Keratinocyte (primary cell): ENCODE results near the gene CTNND2. TPM values are rescaled to one million over a fixed set of nuclear protein-coding genes. Genes with fewer than 3 reads are reported as not detected.

Experiments
- DNase-seq: peaks from one replicate; pipeline ENCODE4 v3.0.0-alpha.2; 2011; ENCODE audit warnings: low read depth, missing footprints, low spot score
- FAIRE-seq: peaks from 2 replicates; lab custom pipeline; 2011; peaks lifted over from hg19 to GRCh38; lab: Jason Lieb, UNC
- H2AFZ ChIP-seq: 2 replicates; pipeline ENCODE4 v1.6.0; 2012; ENCODE audit warnings: low read length, control low read depth, inconsistent platforms; ENCODE audit not compliant: control insufficient read depth
- H3K27ac ChIP-seq: 2 replicates; pipeline ENCODE4 v1.5.1; 2011; ENCODE audit warnings: low read length; ENCODE audit not compliant: control insufficient read depth, insufficient read depth
- H3K27me3 ChIP-seq: 3 replicates; pipeline ENCODE4 v1.6.0; 2011; ENCODE audit warnings: low read length; ENCODE audit not compliant: control insufficient read depth, insufficient read depth; ENCODE audit errors: extremely low read depth
- H3K36me3 ChIP-seq, 2 experiments: 2 replicates in 1 of 2; 3 replicates in 1 of 2; pipeline ENCODE4 v1.5.1; 2011; ENCODE audit warnings: low read length in 2 of 2, mild to moderate bottlenecking in 1 of 2; ENCODE audit not compliant: control insufficient read depth in 2 of 2, insufficient read depth in 2 of 2; ENCODE audit errors: extremely low read depth in 1 of 2
- H3K4me1 ChIP-seq: 3 replicates; pipeline ENCODE4 v1.5.1; 2011; ENCODE audit warnings: low read length; ENCODE audit not compliant: control insufficient read depth, insufficient read depth; ENCODE audit errors: extremely low read depth
- H3K4me2 ChIP-seq: 3 replicates; pipeline ENCODE4 v1.6.0; 2011; ENCODE audit warnings: low read depth, low read length; ENCODE audit not compliant: control insufficient read depth, insufficient read depth; ENCODE audit errors: extremely low read depth
- H3K4me3 ChIP-seq, 3 experiments: fragments of 200-600 bp in 1 of 3; sonication (generic) in 1 of 3; 2 replicates in 2 of 3; 3 replicates in 1 of 3; pipeline ENCODE4 v1.5.1; 2011 to 2016; ENCODE audit warnings: low read length in 3 of 3, mild to moderate bottlenecking in 3 of 3, control low read depth in 2 of 3, inconsistent platforms in 1 of 3, low read depth in 1 of 3, mixed read lengths in 1 of 3, mixed run types in 1 of 3, moderate library complexity in 1 of 3; ENCODE audit not compliant: control insufficient read depth in 2 of 3, insufficient read depth in 2 of 3; ENCODE audit errors: extremely low read depth in 1 of 3
- H3K79me2 ChIP-seq: 2 replicates; pipeline ENCODE4 v1.6.0; 2012; ENCODE audit warnings: low read length; ENCODE audit not compliant: control insufficient read depth, insufficient read depth
- H3K9ac ChIP-seq: 3 replicates; pipeline ENCODE4 v1.6.0; 2011; ENCODE audit warnings: low read length; ENCODE audit not compliant: control insufficient read depth, insufficient read depth; ENCODE audit errors: extremely low read depth
- H3K9me1 ChIP-seq: 3 replicates; pipeline ENCODE4 v1.6.0; 2011; ENCODE audit warnings: low read length; ENCODE audit not compliant: control insufficient read depth, insufficient read depth; ENCODE audit errors: extremely low read depth
- H3K9me3 ChIP-seq: 2 replicates; pipeline ENCODE4 v1.5.1; 2012; ENCODE audit warnings: low read depth, low read length; ENCODE audit not compliant: control insufficient read depth
- H4K20me1 ChIP-seq: 3 replicates; pipeline ENCODE4 v1.6.0; 2011; ENCODE audit warnings: low read length; ENCODE audit not compliant: control insufficient read depth, insufficient read depth; ENCODE audit errors: extremely low read depth
- EZH2 ChIP-seq: IDR thresholded peaks from one replicate; pipeline ENCODE4 v1.6.1; 2012; ENCODE audit warnings: inconsistent platforms, mild to moderate bottlenecking, low read length, moderate library complexity
- dilution Hi-C: fragments of 300-500 bp; cut with MboI; formaldehyde crosslinking; loops from one replicate; pipeline ENCODE4 v1.7.0; 2020; ENCODE audit warnings: low sequenced_read_pairs; ENCODE audit not compliant: extremely low pct_ligation_motif_present
- polyA plus RNA-seq, 5 experiments: library from polyadenylated mRNA; depleted of rRNA in 3 of 5; stranded (reverse) in 3 of 5; stranded (forward) in 1 of 5; unstranded in 1 of 5; fragments of >200 nt; gene quantifications; 1 replicate in 1 of 5; 2 replicates in 3 of 5; 3 replicates in 1 of 5; pipeline versions ENCODE4 v1.2.1 to v1.2.3, GENCODE V29; 2011 to 2012; ENCODE audit warnings: missing spikeins in 2 of 5, low read depth in 1 of 5, low replicate concordance in 1 of 5
- TF ChIP-seq, protein P1 (sequence below), 3 experiments: IDR thresholded peaks in 1 of 3; conservative IDR thresholded peaks in 1 of 3; optimal IDR thresholded peaks in 1 of 3; 2 replicates in 2 of 3; 3 replicates in 1 of 3; pipeline versions ENCODE3 to v1.5.1; 2011; ENCODE audit warnings: low read length in 3 of 3, mild to moderate bottlenecking in 3 of 3, moderate library complexity in 2 of 3, control low read depth in 1 of 3, inconsistent platforms in 1 of 3; ENCODE audit not compliant: insufficient read depth in 2 of 3; ENCODE audit errors: extremely low read depth in 1 of 3

Gene CTNND2
- polyA plus RNA-seq, 1 donor (not counting 4 experiments of a cell fraction or from before 2014, with no cell fraction given): not detected

DNA sequence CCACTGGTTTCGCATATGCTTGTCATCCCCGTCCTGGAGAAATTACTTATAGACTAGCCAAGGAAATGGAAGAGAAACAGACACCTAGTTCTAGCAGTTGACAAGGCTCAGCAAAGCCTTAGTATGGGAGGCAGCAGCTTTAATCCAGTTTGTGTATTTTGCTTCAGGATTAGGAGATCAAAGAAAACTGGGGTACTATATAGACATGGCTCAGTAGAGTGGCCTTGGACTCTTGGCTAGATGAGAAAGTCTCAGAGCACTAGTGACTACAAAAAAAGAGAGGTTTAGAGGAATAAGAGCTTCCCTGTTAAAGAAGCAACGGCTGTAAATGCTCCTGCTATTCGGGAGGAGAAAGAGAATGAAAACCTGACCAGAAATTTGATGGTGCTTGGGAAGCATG lies 349.1 kb downstream of the CTNND2 start:
- Histone ChIP-seq H3K9me3 (no peaks in the 10 kb centered on the region), H3K9ac (no peak overlapping the region), H3K27me3 (no peaks in the 10 kb centered on the region), H3K4me1 (no peaks in the 10 kb centered on the region), H3K27ac (no peak overlapping the region), H3K4me2 (no peak overlapping the region), H3K9me1 (no peaks in the 10 kb centered on the region), H3K4me3 (no peak overlapping the region), H3K36me3 (no peaks in the 10 kb centered on the region), H4K20me1 (no peaks in the 10 kb centered on the region), H3K79me2 (no peaks in the 10 kb centered on the region), H2AFZ (no peak overlapping the region)
- dilution Hi-C loops: no loop called here
- TF ChIP-seq, protein P1, sequence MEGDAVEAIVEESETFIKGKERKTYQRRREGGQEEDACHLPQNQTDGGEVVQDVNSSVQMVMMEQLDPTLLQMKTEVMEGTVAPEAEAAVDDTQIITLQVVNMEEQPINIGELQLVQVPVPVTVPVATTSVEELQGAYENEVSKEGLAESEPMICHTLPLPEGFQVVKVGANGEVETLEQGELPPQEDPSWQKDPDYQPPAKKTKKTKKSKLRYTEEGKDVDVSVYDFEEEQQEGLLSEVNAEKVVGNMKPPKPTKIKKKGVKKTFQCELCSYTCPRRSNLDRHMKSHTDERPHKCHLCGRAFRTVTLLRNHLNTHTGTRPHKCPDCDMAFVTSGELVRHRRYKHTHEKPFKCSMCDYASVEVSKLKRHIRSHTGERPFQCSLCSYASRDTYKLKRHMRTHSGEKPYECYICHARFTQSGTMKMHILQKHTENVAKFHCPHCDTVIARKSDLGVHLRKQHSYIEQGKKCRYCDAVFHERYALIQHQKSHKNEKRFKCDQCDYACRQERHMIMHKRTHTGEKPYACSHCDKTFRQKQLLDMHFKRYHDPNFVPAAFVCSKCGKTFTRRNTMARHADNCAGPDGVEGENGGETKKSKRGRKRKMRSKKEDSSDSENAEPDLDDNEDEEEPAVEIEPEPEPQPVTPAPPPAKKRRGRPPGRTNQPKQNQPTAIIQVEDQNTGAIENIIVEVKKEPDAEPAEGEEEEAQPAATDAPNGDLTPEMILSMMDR (optimal IDR thresholded peaks at IDR 0.05 in 1 of 3, IDR thresholded peaks at IDR 0.05 in 1 of 3, conservative IDR thresholded peaks at IDR 0.05 in 1 of 3; ENCODE audit: extremely low read depth in 1 of 3, insufficient read depth in 2 of 3, low read length in 3 of 3): no peak
- TF ChIP-seq EZH2: no peak
- DNase-seq (no peak), FAIRE-seq (no peak)

DNA sequence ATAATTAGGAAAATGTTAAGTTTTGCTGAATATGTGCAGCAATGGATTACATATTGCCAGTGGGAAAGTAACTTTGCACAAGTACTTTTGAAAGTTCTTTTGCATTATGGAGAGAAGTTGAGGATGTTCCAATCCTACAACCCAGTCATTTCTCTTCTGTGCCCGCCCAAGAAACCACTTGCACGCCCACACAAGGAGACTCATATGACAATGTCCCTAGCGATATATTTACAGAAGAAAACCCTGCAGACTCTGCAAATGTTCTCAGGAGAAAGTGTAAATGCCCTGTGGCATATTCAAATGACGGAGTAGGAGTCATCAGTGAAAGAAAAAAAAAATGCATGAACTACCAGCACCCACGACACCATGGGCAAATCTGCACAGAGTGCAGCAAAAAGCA lies 356.5 kb downstream of the CTNND2 start:
- H3K9ac ChIP-seq: no peak overlapping the region
- no peaks in the 10 kb centered on the region for H3K4me1 ChIP-seq
- no peak overlapping the region for H2AFZ ChIP-seq
- H4K20me1 ChIP-seq: no peaks in the 10 kb centered on the region
- FAIRE-seq (no peak), DNase-seq (no peak)
- H3K36me3 ChIP-seq: no peaks in the 10 kb centered on the region
- TF ChIP-seq, protein P1 (optimal IDR thresholded peaks at IDR 0.05 in 1 of 3, IDR thresholded peaks at IDR 0.05 in 1 of 3, conservative IDR thresholded peaks at IDR 0.05 in 1 of 3; ENCODE audit: extremely low read depth in 1 of 3, insufficient read depth in 2 of 3, low read length in 3 of 3): no peak
- no peak for TF ChIP-seq EZH2
- H3K9me1 ChIP-seq: no peaks in the 10 kb centered on the region
- H3K4me2 ChIP-seq: no peak overlapping the region
- H3K4me3 ChIP-seq: no peak overlapping the region
- H3K27me3 ChIP-seq: no peaks in the 10 kb centered on the region
- no peaks in the 10 kb centered on the region for H3K9me3 ChIP-seq
- no peak overlapping the region for H3K27ac ChIP-seq
- dilution Hi-C loops: no loop called here
- no peaks in the 10 kb centered on the region for H3K79me2 ChIP-seq
